Esophagus (tissue), 2 donors: Measurements from ENCODE around the gene HLA-DQB1. TPM values are rescaled to one million over a fixed set of nuclear protein-coding genes. Genes with fewer than 3 reads are reported as not detected.

ENCODE experiments used
- polyA plus RNA-seq, 2 donors: library from polyadenylated mRNA; stranded (reverse); fragments of 200-250 nt; gene quantifications; one replicate each; pipeline ENCODE4 v1.2.3, GENCODE V29; 2013
- donor health status: healthy with polysubstance abuse.
- donor health status: Bipolar disorder and iron deficiency.

HLA-DQB1 gene
- polyA plus RNA-seq, 2 donors = 16.5 to 53.2 TPM

Other genes starting within 250 kb of the HLA-DQB1 start
- 100 to 1,000 TPM in 1 of 2 donors, 10 to 100 TPM in 1; 25.7 to 132 TPM for gene HLA-DRA, start 226.8 kb downstream of the HLA-DQB1 start, polyA plus RNA-seq
- gene HLA-DRB5, start 136.4 kb downstream of the HLA-DQB1 start, polyA plus RNA-seq = under 1 TPM; 0.08 to 0.34 TPM
- gene HLA-DRB1, start 76.8 kb downstream of the HLA-DQB1 start, polyA plus RNA-seq = 10 to 100 TPM in 1 of 2 donors, 1 to 10 TPM in 1; 7.7 to 40.3 TPM
- 10 to 100 TPM in 1 of 2 donors, 1 to 10 TPM in 1; 2.8 to 42.9 TPM for gene HLA-DQA1, start 29.3 kb downstream of the HLA-DQB1 start, polyA plus RNA-seq
- gene HLA-DQA2, start 74.7 kb upstream of the HLA-DQB1 start, polyA plus RNA-seq = under 1 TPM in 1 of 2 donors, not detected in 1; 0.24 TPM
- 10 to 100 TPM in 1 of 2 donors, under 1 TPM in 1; 0.51 to 11.9 TPM for gene HLA-DQB2, start 96.9 kb upstream of the HLA-DQB1 start, polyA plus RNA-seq
- gene HLA-DOB, start 150.3 kb upstream of the HLA-DQB1 start, polyA plus RNA-seq = 1 to 10 TPM in 1 of 2 donors, under 1 TPM in 1; 0.75 to 1.9 TPM
- 10 to 100 TPM; 19.3 to 40.5 TPM for gene TAP2, start 172.1 kb upstream of the HLA-DQB1 start, polyA plus RNA-seq
- gene PSMB8, start 177.4 kb upstream of the HLA-DQB1 start, polyA plus RNA-seq = 10 to 100 TPM; 63.1 to 66.9 TPM
- 10 to 100 TPM; 29.3 to 34.2 TPM for gene TAP1, start 187.0 kb upstream of the HLA-DQB1 start, polyA plus RNA-seq
- 10 to 100 TPM; 14.5 to 25.5 TPM for gene PSMB9, start 187.5 kb upstream of the HLA-DQB1 start, polyA plus RNA-seq